Chondrocyte (in vitro differentiated cells): ENCODE data around the gene ST6GALNAC1. TPM values are rescaled to one million over a fixed set of nuclear protein-coding genes. Genes with fewer than 3 reads are reported as not detected.

Source experiments
- DNase-seq: peaks from one replicate; pipeline ENCODE4 v3.0.0; 2021; ENCODE audit warnings: mixed read lengths, low spot score
- H3K27ac Mint-ChIP-seq: one replicate; pipeline ENCODE4 v1.8.0; 2021; ENCODE audit warnings: mild to moderate bottlenecking, moderate library complexity, mixed read lengths; ENCODE audit not compliant: unreplicated experiment
- H3K27me3 Mint-ChIP-seq: 2 replicates; pipeline ENCODE4 v1.8.0; 2021; ENCODE audit warnings: low read depth, mixed read lengths
- H3K36me3 Mint-ChIP-seq: 2 replicates; pipeline ENCODE4 v1.8.0; 2021; ENCODE audit warnings: low read depth, mixed read lengths
- H3K4me1 Mint-ChIP-seq: 2 replicates; pipeline ENCODE4 v1.8.0; 2021; ENCODE audit warnings: low read depth, mild to moderate bottlenecking, mixed read lengths
- H3K4me3 Mint-ChIP-seq: one replicate; pipeline ENCODE4 v1.8.0; 2021; ENCODE audit warnings: mild to moderate bottlenecking, moderate library complexity, mixed read lengths; ENCODE audit not compliant: unreplicated experiment
- H3K9me3 Mint-ChIP-seq: 2 replicates; pipeline ENCODE4 v1.8.0; 2021; ENCODE audit warnings: low read depth, mixed read lengths
- CTCF ChIP-seq: fragments of 200-600 bp; sonication (generic); IDR thresholded peaks from 2 replicates; pipeline ENCODE4 v1.5.0; 2021; ENCODE audit warnings: antibody characterized with exemption, mild to moderate bottlenecking, moderate library complexity
- total RNA-seq: library from RNA; stranded (reverse); gene quantifications from 3 replicates; pipeline ENCODE4 v1.2.1, GENCODE V29; 2021

Gene ST6GALNAC1
- total RNA-seq, 1 donor from 2014 or later: not detected

DNA sequence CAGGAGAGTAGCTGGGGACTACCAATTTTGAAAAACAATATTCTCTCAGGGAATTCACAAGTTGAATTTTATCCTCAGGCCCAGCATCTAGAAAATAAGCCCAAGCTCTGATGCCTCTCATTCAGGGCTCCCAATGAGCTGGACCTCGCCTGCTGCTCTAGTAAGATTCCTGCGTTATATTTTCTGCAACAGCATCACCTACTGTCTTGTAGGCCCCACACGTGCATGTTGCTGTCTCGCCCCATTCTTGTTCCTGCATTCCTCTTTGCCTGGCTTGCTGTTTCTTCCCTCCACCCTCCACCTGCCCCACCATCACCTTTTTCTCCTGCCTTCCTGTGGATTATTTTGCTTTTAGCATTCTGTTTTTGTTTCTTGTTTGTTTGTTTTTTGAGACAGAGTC, 49.6 kb downstream of the ST6GALNAC1 start:
- Mint-ChIP-seq H3K4me3 (no peak overlapping the region), H3K36me3 (no peaks in the 10 kb centered on the region), H3K27ac (no peak overlapping the region), H3K9me3 (no peaks in the 10 kb centered on the region), H3K27me3 (peaks cover 8% of the 10 kb centered on the region), H3K4me1 (peaks cover 2% of the 10 kb centered on the region)
- TF ChIP-seq CTCF: no peak
- DNase-seq: no peak

DNA sequence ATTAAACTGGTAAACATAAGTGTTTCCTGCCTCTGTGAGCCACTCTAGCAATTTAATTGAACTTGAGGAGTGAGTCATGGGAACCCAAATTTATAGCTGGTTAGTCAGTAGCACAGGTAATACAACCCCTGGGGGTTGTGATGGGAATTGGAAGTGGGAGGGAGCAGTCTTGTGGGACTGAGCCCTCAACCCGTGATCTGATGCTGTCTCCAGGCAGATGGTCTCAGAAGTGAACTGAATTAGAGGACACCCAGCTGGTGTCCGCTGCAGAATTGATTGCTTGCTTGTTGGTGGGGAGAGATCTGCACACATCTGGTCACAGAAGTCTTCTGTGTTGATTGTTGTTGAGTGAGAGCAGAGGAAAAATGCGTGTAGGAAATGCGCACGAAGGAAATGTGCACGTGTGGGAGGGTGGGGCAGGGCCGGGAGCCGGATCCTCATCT, 50.2 kb downstream of the ST6GALNAC1 start:
- Mint-ChIP-seq H3K9me3 (no peaks in the 10 kb centered on the region), H3K4me3 (no peak overlapping the region), H3K27me3 (peaks cover 12% of the 10 kb centered on the region), H3K36me3 (no peaks in the 10 kb centered on the region), H3K4me1 (peaks cover 2% of the 10 kb centered on the region), H3K27ac (no peak overlapping the region)
- no peak for TF ChIP-seq CTCF
- no peak for DNase-seq

DNA sequence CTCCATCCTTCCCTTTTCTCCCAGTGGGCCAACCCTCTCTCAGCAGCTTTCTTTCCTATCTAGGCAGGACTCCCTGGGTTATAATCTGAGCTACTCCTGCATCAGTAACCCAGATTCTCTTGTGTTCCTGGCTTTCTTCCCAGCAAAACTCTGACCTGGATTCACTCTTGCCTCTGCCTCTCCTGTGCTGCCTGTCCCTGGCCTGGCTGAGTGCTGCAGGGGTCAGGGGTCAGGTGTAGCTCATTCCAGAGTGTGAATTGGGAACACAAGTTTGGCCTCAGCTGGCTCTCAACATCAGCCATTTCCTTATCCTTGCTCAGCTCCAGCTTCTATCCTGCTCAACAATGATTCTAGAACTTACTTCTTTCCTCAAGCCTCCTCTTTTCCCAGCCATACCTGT, 55.4 kb downstream of the ST6GALNAC1 start:
- Mint-ChIP-seq H3K4me3 (no peak overlapping the region), H3K27me3 (peaks cover 10% of the 10 kb centered on the region), H3K36me3 (no peaks in the 10 kb centered on the region), H3K27ac (no peak overlapping the region), H3K4me1 (peaks cover 4% of the 10 kb centered on the region), H3K9me3 (no peaks in the 10 kb centered on the region)
- DNase-seq: no peak
- no peak for TF ChIP-seq CTCF

- no peak for DNase-seq
- no peak for TF ChIP-seq CTCF
- Mint-ChIP-seq H3K27me3 (peaks cover 10% of the 10 kb centered on the region), H3K9me3 (no peaks in the 10 kb centered on the region), H3K36me3 (no peaks in the 10 kb centered on the region), H3K27ac (no peak overlapping the region), H3K4me1 (peaks cover 10% of the 10 kb centered on the region), H3K4me3 (peak overlapping the region; percentile 20)
Observed at GRCh38 chr17:76586741-76587487, 56.6 kb downstream of the ST6GALNAC1 start.

- peaks cover 10% of the 10 kb centered on the region for H3K27me3 Mint-ChIP-seq
- TF ChIP-seq CTCF: peak; percentile 56
- no peaks in the 10 kb centered on the region for H3K36me3 Mint-ChIP-seq
- H3K27ac Mint-ChIP-seq: no peak within 1 kb of the TSS
- DNase-seq: no peak
- H3K4me1 Mint-ChIP-seq: peaks cover 14% of the 10 kb centered on the region
- peak within 1 kb of the TSS; percentile 64 for H3K4me3 Mint-ChIP-seq
- H3K9me3 Mint-ChIP-seq: no peaks in the 10 kb centered on the region
Observed at GRCh38 chr17:76585649-76586593, 57.6 kb downstream of the ST6GALNAC1 start, which contains the start of gene ST6GALNAC2. ST6GALNAC2 (minus strand) TSS chr17:76585860; CDS start chr17:76585808, 52 bp downstream.
